Measurements from ENCODE around the gene GNB1L. TPM values are rescaled to one million over a fixed set of nuclear protein-coding genes. Genes with fewer than 3 reads are reported as not detected.

Gene GNB1L
- total RNA-seq, 1 experiment from 2014 or later = 27.0 TPM

DNA sequence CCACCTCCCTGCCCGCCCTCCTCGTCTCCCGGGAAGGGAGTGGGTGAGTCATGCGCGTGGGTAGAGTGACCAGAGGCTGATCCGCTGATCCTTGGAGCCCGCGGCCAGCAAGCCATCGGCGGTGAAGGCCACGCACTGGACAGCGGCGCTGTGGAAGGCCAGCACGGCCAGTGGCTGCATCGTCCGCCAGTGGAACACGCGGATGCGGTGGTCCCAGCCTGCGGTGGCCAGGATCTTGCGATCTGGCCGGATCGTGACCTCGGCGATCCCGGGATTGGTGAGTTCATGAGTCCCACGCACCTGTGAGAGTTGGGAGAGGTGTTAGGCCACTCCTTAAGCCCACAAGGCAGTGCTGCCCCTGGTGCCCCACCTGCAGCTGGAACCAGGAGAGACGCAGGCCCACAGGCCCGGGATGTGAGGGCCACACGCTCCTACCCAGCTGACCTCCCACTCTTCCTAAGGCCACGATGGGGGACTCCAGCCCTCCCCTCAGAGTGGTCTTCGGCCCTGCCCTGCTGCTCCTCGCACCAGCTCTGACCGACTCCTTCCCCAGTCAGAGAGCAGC, 65.9 kb downstream of the GNB1L start:
- Histone ChIP-seq H3K36me3 (ENCODE audit: low read depth, low read length) (no peaks in the 10 kb centered on the region), H4K20me1 (ENCODE audit: low read length) (no peaks in the 10 kb centered on the region), H3K4me2 (ENCODE audit: low read length) (no peak overlapping the region), H3K27me3 (ENCODE audit: low read length) (no peaks in the 10 kb centered on the region), H3K9me3 (ENCODE audit: low read length) (no peaks in the 10 kb centered on the region), H2AFZ (ENCODE audit: low read length) (no peak overlapping the region), H3K4me3 (ENCODE audit: low read length) (no peak overlapping the region), H3K4me1 (ENCODE audit: insufficient read depth, low read length) (no peaks in the 10 kb centered on the region), H3K9ac (ENCODE audit: low read length) (no peak overlapping the region), H3K79me2 (ENCODE audit: low read length) (no peaks in the 10 kb centered on the region), H3F3A (ENCODE audit: low read length, unreplicated experiment) (no peaks in the 10 kb centered on the region), H3K27ac (ENCODE audit: low read length) (no peak overlapping the region), H3K9me2 (replicated peaks; ENCODE audit: low read length) (no peaks in the 10 kb centered on the region)
- TF ChIP-seq EZH2 (IDR thresholded peaks at IDR 0.05; ENCODE audit: low read length, unreplicated experiment) (no peak), EZH2phosphoT487 (IDR thresholded peaks at IDR 0.05; ENCODE audit: borderline replicate concordance, low read length) (no peak)
- TF ChIP-seq, protein P1, sequence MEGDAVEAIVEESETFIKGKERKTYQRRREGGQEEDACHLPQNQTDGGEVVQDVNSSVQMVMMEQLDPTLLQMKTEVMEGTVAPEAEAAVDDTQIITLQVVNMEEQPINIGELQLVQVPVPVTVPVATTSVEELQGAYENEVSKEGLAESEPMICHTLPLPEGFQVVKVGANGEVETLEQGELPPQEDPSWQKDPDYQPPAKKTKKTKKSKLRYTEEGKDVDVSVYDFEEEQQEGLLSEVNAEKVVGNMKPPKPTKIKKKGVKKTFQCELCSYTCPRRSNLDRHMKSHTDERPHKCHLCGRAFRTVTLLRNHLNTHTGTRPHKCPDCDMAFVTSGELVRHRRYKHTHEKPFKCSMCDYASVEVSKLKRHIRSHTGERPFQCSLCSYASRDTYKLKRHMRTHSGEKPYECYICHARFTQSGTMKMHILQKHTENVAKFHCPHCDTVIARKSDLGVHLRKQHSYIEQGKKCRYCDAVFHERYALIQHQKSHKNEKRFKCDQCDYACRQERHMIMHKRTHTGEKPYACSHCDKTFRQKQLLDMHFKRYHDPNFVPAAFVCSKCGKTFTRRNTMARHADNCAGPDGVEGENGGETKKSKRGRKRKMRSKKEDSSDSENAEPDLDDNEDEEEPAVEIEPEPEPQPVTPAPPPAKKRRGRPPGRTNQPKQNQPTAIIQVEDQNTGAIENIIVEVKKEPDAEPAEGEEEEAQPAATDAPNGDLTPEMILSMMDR (conservative IDR thresholded peaks at IDR 0.05; ENCODE audit: low read depth, low read length) = no peak
- no peak for DNase-seq
- intact Hi-C loops (cut with micrococcal nuclease) = no loop called here
- ATAC-seq = no peak
- CTCF ChIA-PET = no interaction called here
- no TSS peak for BruUV-seq (replicated peaks)
- POLR2A ChIA-PET (ENCODE audit: unreplicated experiment) = no interaction called here

DNA sequence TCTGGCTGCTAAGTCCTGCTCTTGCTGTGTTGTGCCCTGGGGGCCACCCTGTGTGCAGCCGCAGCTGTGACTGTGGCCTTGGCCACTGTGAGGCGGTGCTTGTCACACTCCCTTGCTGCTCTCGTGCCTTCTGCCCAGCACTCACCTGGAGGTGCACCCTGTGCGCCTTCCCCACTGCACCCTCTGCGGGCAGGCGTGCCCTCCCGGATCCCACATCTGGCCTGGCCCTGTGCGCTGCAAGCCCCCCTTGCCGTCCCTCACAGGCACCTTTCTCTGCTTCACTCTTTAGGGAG, 66.9 kb downstream of the GNB1L start:
- Histone ChIP-seq H3K36me3 (ENCODE audit: low read depth, low read length) (no peaks in the 10 kb centered on the region), H3K79me2 (ENCODE audit: low read length) (no peaks in the 10 kb centered on the region), H3K9ac (ENCODE audit: low read length) (no peak overlapping the region), H4K20me1 (ENCODE audit: low read length) (no peaks in the 10 kb centered on the region), H3K4me1 (ENCODE audit: insufficient read depth, low read length) (no peaks in the 10 kb centered on the region), H3K9me2 (replicated peaks; ENCODE audit: low read length) (no peaks in the 10 kb centered on the region), H3K27me3 (ENCODE audit: low read length) (no peaks in the 10 kb centered on the region), H3K4me2 (ENCODE audit: low read length) (no peak overlapping the region), H3K27ac (ENCODE audit: low read length) (no peak overlapping the region), H2AFZ (ENCODE audit: low read length) (no peak overlapping the region), H3K4me3 (ENCODE audit: low read length) (no peak overlapping the region), H3F3A (ENCODE audit: low read length, unreplicated experiment) (no peaks in the 10 kb centered on the region), H3K9me3 (ENCODE audit: low read length) (no peaks in the 10 kb centered on the region)
- DNase-seq = no peak
- no peak for TF ChIP-seq EZH2phosphoT487 (IDR thresholded peaks at IDR 0.05; ENCODE audit: borderline replicate concordance, low read length)
- TF ChIP-seq EZH2 (IDR thresholded peaks at IDR 0.05; ENCODE audit: low read length, unreplicated experiment) = no peak
- TF ChIP-seq, protein P1 (conservative IDR thresholded peaks at IDR 0.05; ENCODE audit: low read depth, low read length) = no peak
- ChIA-PET CTCF (no interaction called here), POLR2A (ENCODE audit: unreplicated experiment) (no interaction called here)
- intact Hi-C loops (cut with micrococcal nuclease) = no loop called here
- BruUV-seq (replicated peaks) = no TSS peak
- no peak for ATAC-seq

- H3K36me3 ChIP-seq (ENCODE audit: low read depth, low read length) = no peaks in the 10 kb centered on the region
- H4K20me1 ChIP-seq (ENCODE audit: low read length) = no peaks in the 10 kb centered on the region
- ATAC-seq (no peak), DNase-seq (no peak)
- H3K4me2 ChIP-seq (ENCODE audit: low read length) = no peak overlapping the region
- ChIA-PET CTCF (no interaction called here), POLR2A (ENCODE audit: unreplicated experiment) (no interaction called here)
- H3K79me2 ChIP-seq (ENCODE audit: low read length) = no peaks in the 10 kb centered on the region
- H3K9me2 ChIP-seq (replicated peaks; ENCODE audit: low read length) = no peaks in the 10 kb centered on the region
- no peaks in the 10 kb centered on the region for H3F3A ChIP-seq (ENCODE audit: low read length, unreplicated experiment)
- no TSS peak for BruUV-seq (replicated peaks)
- intact Hi-C loops (cut with micrococcal nuclease) = no loop called here
- no peak overlapping the region for H3K9ac ChIP-seq (ENCODE audit: low read length)
- no peak overlapping the region for H3K4me3 ChIP-seq (ENCODE audit: low read length)
- no peaks in the 10 kb centered on the region for H3K9me3 ChIP-seq (ENCODE audit: low read length)
- H3K27me3 ChIP-seq (ENCODE audit: low read length) = no peaks in the 10 kb centered on the region
- no peak overlapping the region for H3K27ac ChIP-seq (ENCODE audit: low read length)
- no peak overlapping the region for H2AFZ ChIP-seq (ENCODE audit: low read length)
- no peaks in the 10 kb centered on the region for H3K4me1 ChIP-seq (ENCODE audit: insufficient read depth, low read length)
- TF ChIP-seq, protein P1 (conservative IDR thresholded peaks at IDR 0.05; ENCODE audit: low read depth, low read length) = no peak
- no peak for TF ChIP-seq EZH2 (IDR thresholded peaks at IDR 0.05; ENCODE audit: low read length, unreplicated experiment)
- TF ChIP-seq EZH2phosphoT487 (IDR thresholded peaks at IDR 0.05; ENCODE audit: borderline replicate concordance, low read length) = no peak
Observed at GRCh38 chr22:19786959-19787848, 67.5 kb downstream of the GNB1L start.
